SK-N-DZ (cell line): ENCODE data around the gene MADCAM1.

ENCODE experiments used
- DNase-seq: peaks from one replicate; pipeline ENCODE4 v3.0.0-alpha.2; 2015; ENCODE audit warnings: low spot score

MADCAM1 gene

GRCh38 chr19:488505-489417 lies 7.5 kb upstream of the MADCAM1 start:
- peak; percentile 91 for DNase-seq

GRCh38 chr19:489418-490196 lies 6.7 kb upstream of the MADCAM1 start:
- DNase-seq = no peak

- DNase-seq = no peak
Measured at GRCh38 chr19:491146-491741, 5.0 kb upstream of the MADCAM1 start.

DNA sequence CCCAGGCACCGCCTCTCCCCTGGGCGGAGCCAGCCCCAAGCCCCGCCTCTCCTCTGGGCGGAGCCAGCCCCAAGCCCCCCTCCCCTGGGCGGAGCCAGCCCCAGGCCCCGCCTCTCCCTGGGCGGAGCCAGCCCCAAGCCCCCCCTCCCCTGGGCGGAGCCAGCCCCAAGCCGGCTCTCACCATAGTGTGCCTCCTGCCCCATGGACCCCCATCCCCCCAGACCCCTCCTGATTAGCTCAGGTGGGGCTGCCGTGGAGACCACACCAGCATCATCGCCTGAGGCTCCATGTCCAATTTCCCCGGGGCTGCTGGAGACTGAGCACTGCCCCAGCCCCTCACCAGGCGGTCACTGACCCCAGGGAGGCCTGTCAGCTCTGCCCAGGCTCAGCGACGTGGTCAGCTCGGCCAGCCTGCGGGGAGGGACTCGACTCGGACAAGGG lies 4.2 kb upstream of the MADCAM1 start:
- DNase-seq = no peak

DNA sequence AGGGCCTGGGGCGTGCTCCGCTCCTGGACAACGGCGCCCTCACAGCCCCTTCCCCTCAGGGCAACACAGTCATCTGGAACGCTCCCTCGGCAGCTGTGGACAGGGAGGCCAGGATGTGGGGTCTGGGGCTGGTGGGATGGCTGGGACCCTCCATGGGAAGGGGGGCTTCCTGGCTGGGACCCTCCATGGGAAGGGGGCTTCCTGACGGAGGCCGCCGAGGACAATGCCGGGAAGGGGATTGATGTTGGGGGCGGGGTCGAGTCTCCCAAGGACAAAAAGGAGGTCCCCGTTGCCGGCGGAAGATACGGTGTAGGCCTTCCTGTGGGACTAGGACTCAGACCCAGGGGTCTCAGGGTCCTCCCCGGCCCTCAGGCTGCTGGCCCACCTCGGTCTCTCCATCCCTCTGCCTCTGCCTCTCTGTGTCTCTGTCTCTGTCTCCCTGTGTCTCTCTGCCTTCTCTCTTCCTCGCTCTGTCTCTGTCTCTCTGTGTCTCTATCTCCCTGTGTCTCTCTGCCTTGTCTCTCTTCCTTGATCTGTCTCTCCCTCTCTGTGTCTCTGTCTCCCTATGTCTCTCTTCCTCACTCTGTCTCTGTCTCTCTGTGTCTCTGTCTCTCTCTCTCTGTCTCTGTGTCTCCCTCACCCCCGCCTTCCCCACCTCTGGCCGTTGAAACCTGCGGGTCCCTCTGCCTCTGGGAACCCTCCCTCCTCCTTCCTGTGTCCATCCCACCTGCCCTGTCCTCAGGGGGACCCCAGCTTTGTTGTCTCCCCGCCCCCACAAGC lies 2.7 kb upstream of the MADCAM1 start:
- DNase-seq = no peak

GRCh38 chr19:494171-495080 lies 1.9 kb upstream of the MADCAM1 start:
- DNase-seq = no peak

- DNase-seq = no peak
Measured at GRCh38 chr19:495081-495401, 1.2 kb upstream of the MADCAM1 start.

- peak; percentile 86 for DNase-seq
Measured at GRCh38 chr19:495402-496111, 729 bp upstream of the MADCAM1 start.

- DNase-seq = no peak
Measured at GRCh38 chr19:496986-497385, 700 bp downstream of the MADCAM1 start.

- DNase-seq = no peak
Measured at GRCh38 chr19:497491-497868, 1.2 kb downstream of the MADCAM1 start.

DNA sequence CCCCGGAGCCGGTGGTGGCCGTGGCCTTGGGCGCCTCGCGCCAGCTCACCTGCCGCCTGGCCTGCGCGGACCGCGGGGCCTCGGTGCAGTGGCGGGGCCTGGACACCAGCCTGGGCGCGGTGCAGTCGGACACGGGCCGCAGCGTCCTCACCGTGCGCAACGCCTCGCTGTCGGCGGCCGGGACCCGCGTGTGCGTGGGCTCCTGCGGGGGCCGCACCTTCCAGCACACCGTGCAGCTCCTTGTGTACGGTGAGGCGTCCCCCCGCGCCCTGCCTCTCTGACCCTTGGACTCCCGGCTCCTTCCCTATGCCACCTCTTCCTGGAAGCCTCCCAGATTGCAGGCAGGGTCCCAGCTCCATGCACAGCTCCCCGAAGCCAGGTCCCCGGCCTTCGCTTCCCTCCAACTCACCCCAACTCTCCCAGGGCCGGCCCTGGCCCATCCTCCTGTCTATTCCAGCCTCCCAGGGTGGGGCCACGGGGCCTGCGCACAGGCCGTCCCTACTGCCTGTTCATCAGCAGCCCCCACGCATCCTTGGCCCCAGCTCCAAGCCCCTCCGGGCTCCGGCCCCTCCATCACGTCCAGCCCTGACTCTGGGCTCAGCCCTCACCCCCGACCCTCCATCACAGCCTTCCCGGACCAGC lies 1.7 kb downstream of the MADCAM1 start:
- no peak for DNase-seq

DNA sequence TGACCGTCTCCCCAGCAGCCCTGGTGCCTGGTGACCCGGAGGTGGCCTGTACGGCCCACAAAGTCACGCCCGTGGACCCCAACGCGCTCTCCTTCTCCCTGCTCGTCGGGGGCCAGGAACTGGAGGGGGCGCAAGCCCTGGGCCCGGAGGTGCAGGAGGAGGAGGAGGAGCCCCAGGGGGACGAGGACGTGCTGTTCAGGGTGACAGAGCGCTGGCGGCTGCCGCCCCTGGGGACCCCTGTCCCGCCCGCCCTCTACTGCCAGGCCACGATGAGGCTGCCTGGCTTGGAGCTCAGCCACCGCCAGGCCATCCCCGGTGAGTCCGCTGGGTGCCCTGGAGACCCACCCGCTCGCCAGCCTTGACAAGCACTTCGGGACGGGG lies 2.2 kb downstream of the MADCAM1 start:
- no peak for DNase-seq

- no peak for DNase-seq
Measured at GRCh38 chr19:498977-499623, 2.8 kb downstream of the MADCAM1 start.

DNA sequence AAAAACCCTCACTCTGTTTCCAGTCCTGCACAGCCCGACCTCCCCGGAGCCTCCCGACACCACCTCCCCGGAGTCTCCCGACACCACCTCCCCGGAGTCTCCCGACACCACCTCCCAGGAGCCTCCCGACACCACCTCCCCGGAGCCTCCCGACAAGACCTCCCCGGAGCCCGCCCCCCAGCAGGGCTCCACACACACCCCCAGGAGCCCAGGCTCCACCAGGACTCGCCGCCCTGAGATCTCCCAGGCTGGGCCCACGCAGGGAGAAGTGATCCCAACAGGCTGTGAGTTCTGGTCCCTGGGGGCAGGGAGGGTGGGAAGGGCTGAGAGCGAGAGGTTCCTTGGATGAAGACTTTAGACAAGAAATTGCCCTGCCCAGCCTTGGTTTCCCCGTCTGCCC lies 5.4 kb downstream of the MADCAM1 start:
- DNase-seq = no peak

DNA sequence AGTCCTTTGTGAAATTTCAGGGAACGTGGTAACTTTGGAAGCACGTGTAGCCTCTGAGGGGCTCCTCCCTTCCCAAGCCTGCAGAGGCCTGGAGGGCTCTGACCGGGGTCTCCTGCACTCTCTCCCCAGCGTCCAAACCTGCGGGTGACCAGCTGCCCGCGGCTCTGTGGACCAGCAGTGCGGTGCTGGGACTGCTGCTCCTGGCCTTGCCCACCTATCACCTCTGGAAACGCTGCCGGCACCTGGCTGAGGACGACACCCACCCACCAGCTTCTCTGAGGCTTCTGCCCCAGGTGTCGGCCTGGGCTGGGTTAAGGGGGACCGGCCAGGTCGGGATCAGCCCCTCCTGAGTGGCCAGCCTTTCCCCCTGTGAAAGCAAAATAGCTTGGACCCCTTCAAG lies 8.3 kb downstream of the MADCAM1 start:
- no peak for DNase-seq

GRCh38 chr19:506404-507285 lies 10.4 kb downstream of the MADCAM1 start:
- peak; percentile 100 for DNase-seq

- DNase-seq = peak; percentile 85
Measured at GRCh38 chr19:507286-508203, 11.3 kb downstream of the MADCAM1 start, which contains the start of gene TPGS1. Gene TPGS1 (plus strand): TSS chr19:507497. CDS start chr19:507507, 10 bp downstream.
